Heart right ventricle (tissue), 16 donors: ENCODE data around the gene GRIK4. TPM values are rescaled to one million over a fixed set of nuclear protein-coding genes. Genes with fewer than 3 reads are reported as not detected.

Source experiments
- ATAC-seq, 8 donors: fragments of 200-7000 bp; cut with Tn5 transposase; one replicate each; pipeline ENCODE4 v1.9.1; 2020; ENCODE audit warnings: mild to moderate bottlenecking in 8 of 8, moderate library complexity in 8 of 8, moderate number of reproducible peaks in 1 of 8
- DNase-seq, 2 donors: peaks; one replicate each; pipeline ENCODE4 v3.0.0-alpha.2; 2020
- H3K27ac ChIP-seq, 10 donors: fragments of 200-600 bp; sonication (generic) in 2 of 10; one replicate each; pipeline versions ENCODE4 v1.5.0 to v1.8.0; 2020 to 2022; ENCODE audit warnings: mild to moderate bottlenecking in 3 of 10
- H3K27me3 ChIP-seq, 7 donors: fragments of 200-600 bp; one replicate each; pipeline ENCODE4 v1.8.0; 2021 to 2022; ENCODE audit warnings: mild to moderate bottlenecking in 2 of 7
- H3K36me3 ChIP-seq, 9 donors: fragments of 200-600 bp; sonication (generic) in 1 of 9; one replicate each; pipeline versions ENCODE4 v1.5.0 to v1.8.0; 2020 to 2022; ENCODE audit warnings: mild to moderate bottlenecking in 2 of 9
- H3K4me1 ChIP-seq, 9 donors: fragments of 200-600 bp; sonication (generic) in 1 of 9; one replicate each; pipeline versions ENCODE4 v1.5.0 to v1.8.0; 2020 to 2022; ENCODE audit warnings: mild to moderate bottlenecking in 4 of 9
- H3K4me3 ChIP-seq, 10 donors: fragments of 200-600 bp; sonication (generic) in 2 of 10; one replicate each; pipeline versions ENCODE4 v1.5.0 to v1.8.0; 2020 to 2022; ENCODE audit warnings: mild to moderate bottlenecking in 7 of 10, moderate library complexity in 2 of 10
- H3K9me3 ChIP-seq, 11 donors: fragments of 200-600 bp in 10 of 11; sonication (generic) in 2 of 11; one replicate each; pipeline versions ENCODE4 v1.5.0 to v1.8.0; 2013 to 2022; ENCODE audit warnings: mild to moderate bottlenecking in 2 of 11, control low read depth in 1 of 11, moderate library complexity in 1 of 11
- CTCF ChIP-seq, 9 donors: fragments of 200-600 bp; sonication (generic) in 2 of 9; IDR thresholded peaks; one replicate each; pipeline versions ENCODE4 v1.5.0 to v1.8.0; 2021 to 2022; ENCODE audit warnings: antibody characterized with exemption in 9 of 9, mild to moderate bottlenecking in 5 of 9, moderate library complexity in 1 of 9
- WGBS, 2 donors: extraction: QIAGEN DNeasy Blood & Tissue Kit; methylation state at CpG; one replicate each; pipeline ENCODE4 v1.1.7; 2013; ENCODE audit warnings: inconsistent platforms in 1 of 2; 5-methylcytosine and 5-hydroxymethylcytosine counted together
- intact Hi-C, 10 donors: fragments of 100-400 bp; cut with DNase I; formaldehyde crosslinking; loops; one replicate each; pipeline versions ENCODE4 v1.11.1 to v1.14.2; 2022
- polyA plus RNA-seq, 2 donors: library from polyadenylated mRNA; stranded (reverse); fragments of 200-250 nt; gene quantifications; one replicate each; pipeline ENCODE4 v1.2.3, GENCODE V29; 2013
- total RNA-seq, 10 donors: library from RNA; stranded (reverse); fragmentation: NEBNext Ultra II Directional in 3 of 10; extraction: Animal tissue kit (Norgen Biotek cat#: 25700) in 3 of 10; gene quantifications; one replicate each; pipeline versions ENCODE4 v1.2.1 to v1.2.4, GENCODE V29; 2021 to 2023
- donor health status: Arrhythmogenic right ventricular cardiomyopathy.
- donor health status: ischemic (EF 13 %, LVEDD 7.1; RV severe dilation, severe dysfunction).
- donor health status: healthy with polysubstance abuse.
- donor health status: DM: no; HTN: yes; CAD: no.
- donor health status: DM: no; HTN: no; CAD: no.
- donor health status: ischemic (EF 25% LVEDD 6.9; RV normal size, moderate dysfunction).
- donor health status: ischemic (EF 25% LVEDD 5.7; RV mildly dilated, moderate dysfunction).
- donor health status: healthy.
- donor health status: DM: yes; HTN: yes; CAD: no.
- donor health status: Ischemic cardiomyopathy.
- donor health status: ischemic (EF 35%, LVEDD 5.7; RV mildly dilated, moderate dysfunction).
- donor health status: nonischemic (EF 11% LVEDD 7.7; RV severe dilation, severe dysfunction).
- donor health status: DM: yes; HTN: yes; CAD: no.
- donor health status: PGD.
- donor health status: ischemic (EF 29% LVEDD 5.4; RV normal size, mild dysfunction).
- donor health status: nonischemic (EF 23%, LVEDD 6.1; RV moderate dilation, normal function).

Gene GRIK4
- total and polyA plus RNA-seq, 12 donors, result 0.01 to 0.85 (median 0.37) TPM; not detected in 6

- no peaks in the 10 kb centered on the region for H3K9me3 ChIP-seq
- intact Hi-C loops, result no loop called here
- ATAC-seq (no peak), DNase-seq (no peak)
- no peak for TF ChIP-seq CTCF (IDR thresholded peaks at IDR 0.05)
- H3K27me3 ChIP-seq, result peaks cover 0 to 76% (median 52%) of the 10 kb centered on the region in 7 donors
- no peaks in the 10 kb centered on the region for H3K36me3 ChIP-seq
- H3K27ac ChIP-seq, result no peak overlapping the region
- H3K4me3 ChIP-seq, result no peak overlapping the region
- H3K4me1 ChIP-seq, result no peaks in the 10 kb centered on the region
- WGBS, 2 donors, result 52 to 81% methylated on average over 2 of the region's 2 CpGs
Measured at GRCh38 chr11:120663142-120663541, 151.6 kb downstream of the GRIK4 start.

- no peaks in the 10 kb centered on the region for H3K4me1 ChIP-seq
- no peaks in the 10 kb centered on the region for H3K36me3 ChIP-seq
- no peak for DNase-seq
- H3K27ac ChIP-seq, result no peak overlapping the region
- peak in 1 of 9 donors; percentile 9 for TF ChIP-seq CTCF (IDR thresholded peaks at IDR 0.05)
- ATAC-seq, result no peak
- 57 to 61% methylated on average over 10 of the region's 10 CpGs for WGBS, 2 donors
- intact Hi-C loops, result no loop called here
- no peak overlapping the region for H3K4me3 ChIP-seq
- peaks cover 0 to 81% (median 55%) of the 10 kb centered on the region in 7 donors for H3K27me3 ChIP-seq
- H3K9me3 ChIP-seq, result no peaks in the 10 kb centered on the region
Measured at GRCh38 chr11:120666121-120666639, 154.6 kb downstream of the GRIK4 start.

DNA sequence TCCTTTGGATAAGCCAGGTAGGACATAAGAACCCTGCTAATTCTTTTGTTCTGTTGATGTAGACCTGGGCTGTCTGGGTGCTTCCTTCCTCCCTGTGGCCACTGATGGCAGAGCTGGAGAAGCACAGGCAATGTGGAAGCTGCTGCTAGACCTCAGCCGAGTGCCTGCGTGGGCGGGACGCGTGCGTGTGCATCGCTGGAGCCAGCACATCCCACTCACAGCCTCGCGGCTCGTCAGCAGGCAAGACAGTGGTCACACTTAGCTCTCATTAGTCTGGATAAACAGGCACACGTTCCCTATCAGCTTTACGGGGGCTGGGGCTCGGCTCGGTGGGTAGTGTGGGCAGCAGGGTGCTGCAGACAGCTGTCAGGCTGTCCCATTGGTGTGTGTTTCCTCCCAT, 155.7 kb downstream of the GRIK4 start:
- WGBS, 2 donors, result 30 to 44% methylated on average over 14 of the region's 14 CpGs
- Histone ChIP-seq H3K36me3 (no peaks in the 10 kb centered on the region), H3K27me3 (peaks cover 0 to 81% (median 60%) of the 10 kb centered on the region in 7 donors), H3K4me3 (no peak overlapping the region), H3K9me3 (peaks cover 0 to 7% (median 0%) of the 10 kb centered on the region in 11 donors), H3K4me1 (no peaks in the 10 kb centered on the region), H3K27ac (no peak overlapping the region)
- TF ChIP-seq CTCF (IDR thresholded peaks at IDR 0.05), result no peak
- ATAC-seq (peak in 4 of 8 donors; percentile 59 to 74 (median 62)), DNase-seq (peak in 1 of 2 donors; percentile 15)
- intact Hi-C loops, result no loop called here

DNA sequence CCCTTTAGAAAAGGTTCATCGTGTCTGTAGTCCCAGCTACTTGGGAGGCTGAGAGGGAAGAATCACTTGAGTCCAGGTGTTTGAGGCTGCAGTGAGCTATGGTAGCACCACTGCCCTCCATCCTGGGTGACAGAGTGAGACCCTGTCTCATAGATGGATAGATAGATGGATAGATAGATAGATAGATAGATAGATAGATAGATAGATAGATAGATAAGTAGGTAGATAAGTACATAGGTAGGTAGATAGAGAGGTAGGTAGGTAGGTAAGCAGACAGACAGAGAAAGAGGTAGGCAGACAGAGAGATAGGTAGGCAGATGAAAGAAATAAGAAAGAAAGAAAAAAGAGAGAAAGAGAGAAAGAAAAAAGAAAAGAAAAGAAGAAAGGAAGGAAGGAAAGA, 156.4 kb downstream of the GRIK4 start:
- Histone ChIP-seq H3K36me3 (no peaks in the 10 kb centered on the region), H3K27ac (no peak overlapping the region), H3K4me1 (no peaks in the 10 kb centered on the region), H3K9me3 (peaks cover 0 to 9% (median 0%) of the 10 kb centered on the region in 11 donors), H3K4me3 (no peak overlapping the region), H3K27me3 (peaks cover 0 to 81% (median 60%) of the 10 kb centered on the region in 7 donors)
- no peak for TF ChIP-seq CTCF (IDR thresholded peaks at IDR 0.05)
- ATAC-seq (no peak), DNase-seq (no peak)
- intact Hi-C loops, result no loop called here
- WGBS, 2 donors, result 67 to 88% methylated on average over 1 of the region's 1 CpG
